SK-N-MC (cell line): ENCODE results near the gene RBMS3.

ENCODE experiments used
- EZH2 ChIP-seq: fragments of 200-600 bp; sonication (generic); IDR thresholded peaks from one replicate; pipeline ENCODE4 v1.6.1; 2017; ENCODE audit warnings: antibody characterized with exemption
- POLR2AphosphoS5 ChIP-seq: IDR thresholded peaks from 2 replicates; pipeline ENCODE4 v1.6.1; 2012; ENCODE audit warnings: mild to moderate bottlenecking, low read depth, low read length, borderline replicate concordance

GRCh38 chr3:29451920-29452319, 171.0 kb downstream of the RBMS3 start:
- TF ChIP-seq EZH2, result no peak
- no peak for TF ChIP-seq POLR2AphosphoS5
